Activated CD8-positive, alpha-beta memory T cell treated with anti-CD3 and anti-CD28 coated beads, Interleukin-2, amount 10 ng/mL, durations not matched to agents 7 days and 5 days (primary cell): ENCODE measurements around the gene BTBD6. TPM values are rescaled to one million over a fixed set of nuclear protein-coding genes. Genes with fewer than 3 reads are reported as not detected.

Experiments used
- ATAC-seq: fragments of 150-1000 bp; cut with Tn5 transposase; one replicate; pipeline ENCODE4 v1.10.0; 2021; ENCODE audit warnings: moderate library complexity
- CTCF ChIA-PET: fragments of 350-600 bp; sonication (Branson Sonifier 250); formaldehyde crosslinking; loops from one replicate; lab custom pipeline; 2021; ENCODE audit warnings: antibody characterized with exemption; lab: Charles Lee
- DNase-seq: peaks from one replicate; pipeline ENCODE4 v3.0.0-alpha.2; 2020
- H3K27ac Mint-ChIP-seq: one replicate; pipeline ENCODE4 v1.8.0; 2021; ENCODE audit warnings: mild to moderate bottlenecking, mixed read lengths
- H3K27me3 Mint-ChIP-seq: one replicate; pipeline ENCODE4 v1.8.0; 2021; ENCODE audit warnings: mixed read lengths
- H3K36me3 Mint-ChIP-seq: one replicate; pipeline ENCODE4 v1.8.0; 2021; ENCODE audit warnings: mild to moderate bottlenecking, mixed read lengths
- H3K4me1 Mint-ChIP-seq: one replicate; pipeline ENCODE4 v1.8.0; 2021; ENCODE audit warnings: mixed read lengths
- H3K4me3 Mint-ChIP-seq: one replicate; pipeline ENCODE4 v1.8.0; 2021; ENCODE audit warnings: mild to moderate bottlenecking, moderate library complexity, mixed read lengths
- H3K9me3 Mint-ChIP-seq: one replicate; pipeline ENCODE4 v1.8.0; 2022; ENCODE audit warnings: low read depth, mixed read lengths
- total RNA-seq, 2 experiments: library from RNA; stranded (reverse); gene quantifications; one replicate each; pipeline ENCODE4 v1.2.3, GENCODE V29; 2021

BTBD6 gene
- total RNA-seq, 2 experiments from 2014 or later = 47.1 to 49.0 TPM

GRCh38 chr14:105214324-105214915 is 33.9 kb upstream of the BTBD6 start:
- no peak overlapping the region for H3K4me3 Mint-ChIP-seq
- peaks cover 2% of the 10 kb centered on the region for H3K36me3 Mint-ChIP-seq
- H3K27ac Mint-ChIP-seq = no peak overlapping the region
- ATAC-seq (no peak), DNase-seq (no peak)
- no peaks in the 10 kb centered on the region for H3K4me1 Mint-ChIP-seq
- CTCF ChIA-PET = interaction anchor here (1.5 kb wide), 1 partner anchor 13 kb away, joined by 4 read pairs; no protein-coding TSS in a partner anchor
- H3K27me3 Mint-ChIP-seq = no peaks in the 10 kb centered on the region
- H3K9me3 Mint-ChIP-seq = no peaks in the 10 kb centered on the region

DNA sequence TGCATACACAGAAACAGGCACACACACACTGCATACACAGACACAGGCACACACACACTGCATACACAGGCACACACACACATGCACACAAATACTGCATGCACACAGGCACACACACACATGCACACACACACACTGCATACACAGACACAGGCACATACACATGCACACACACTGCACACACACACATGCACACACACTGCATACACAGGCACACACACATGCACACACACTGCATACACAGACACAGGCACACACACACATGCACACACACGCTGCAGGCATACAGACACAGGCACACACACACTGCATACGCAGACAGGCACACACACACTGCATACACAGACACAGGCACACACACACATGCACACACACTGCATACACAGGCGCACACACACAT is 32.7 kb upstream of the BTBD6 start:
- no peaks in the 10 kb centered on the region for H3K9me3 Mint-ChIP-seq
- H3K4me1 Mint-ChIP-seq = no peaks in the 10 kb centered on the region
- peaks cover 2% of the 10 kb centered on the region for H3K36me3 Mint-ChIP-seq
- no peak overlapping the region for H3K27ac Mint-ChIP-seq
- ATAC-seq (no peak), DNase-seq (no peak)
- H3K27me3 Mint-ChIP-seq = no peaks in the 10 kb centered on the region
- H3K4me3 Mint-ChIP-seq = no peak overlapping the region
- CTCF ChIA-PET = interaction anchor here (0.6 kb wide), 1 partner anchor 32 kb away, joined by 3 read pairs; the partner anchor contains the start of gene BTBD6

- no peaks in the 10 kb centered on the region for H3K4me1 Mint-ChIP-seq
- CTCF ChIA-PET = no interaction called here
- ATAC-seq (no peak), DNase-seq (no peak)
- H3K27ac Mint-ChIP-seq = no peak overlapping the region
- H3K36me3 Mint-ChIP-seq = peaks cover 2% of the 10 kb centered on the region
- H3K27me3 Mint-ChIP-seq = no peaks in the 10 kb centered on the region
- H3K4me3 Mint-ChIP-seq = no peak overlapping the region
- H3K9me3 Mint-ChIP-seq = no peaks in the 10 kb centered on the region
Observed at GRCh38 chr14:105216490-105217247, 31.7 kb upstream of the BTBD6 start.

- Mint-ChIP-seq H3K36me3 (peaks cover 4% of the 10 kb centered on the region), H3K27ac (no peak overlapping the region), H3K27me3 (no peaks in the 10 kb centered on the region), H3K4me1 (no peaks in the 10 kb centered on the region), H3K4me3 (no peak overlapping the region), H3K9me3 (no peaks in the 10 kb centered on the region)
- ATAC-seq (no peak), DNase-seq (no peak)
- CTCF ChIA-PET = no interaction called here
Observed at GRCh38 chr14:105217774-105218173, 30.6 kb upstream of the BTBD6 start.

DNA sequence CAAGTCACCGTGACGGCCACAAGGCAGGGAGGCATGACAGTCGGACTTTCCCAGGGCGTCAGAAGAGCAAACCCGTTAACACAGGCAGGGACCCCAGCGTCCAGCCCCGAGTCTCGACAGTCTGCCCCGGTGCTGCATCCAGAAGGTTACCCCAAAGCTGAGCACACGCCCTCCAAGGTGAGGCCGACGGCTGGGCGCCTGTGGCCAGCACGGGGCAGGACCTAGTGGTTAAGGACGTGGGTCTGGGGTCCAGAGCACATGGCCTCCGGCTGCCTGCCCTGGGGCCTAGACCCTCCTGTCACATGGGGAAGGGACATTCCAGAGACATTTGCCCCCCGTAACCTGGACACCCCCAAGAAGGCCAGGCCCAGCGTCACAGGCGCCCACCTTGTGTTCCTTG is 29.7 kb upstream of the BTBD6 start:
- H3K9me3 Mint-ChIP-seq = no peaks in the 10 kb centered on the region
- H3K4me1 Mint-ChIP-seq = no peaks in the 10 kb centered on the region
- peaks cover 8% of the 10 kb centered on the region for H3K36me3 Mint-ChIP-seq
- ATAC-seq = no peak
- DNase-seq = no peak
- H3K4me3 Mint-ChIP-seq = no peak overlapping the region
- H3K27me3 Mint-ChIP-seq = no peaks in the 10 kb centered on the region
- H3K27ac Mint-ChIP-seq = no peak overlapping the region
- CTCF ChIA-PET = no interaction called here

DNA sequence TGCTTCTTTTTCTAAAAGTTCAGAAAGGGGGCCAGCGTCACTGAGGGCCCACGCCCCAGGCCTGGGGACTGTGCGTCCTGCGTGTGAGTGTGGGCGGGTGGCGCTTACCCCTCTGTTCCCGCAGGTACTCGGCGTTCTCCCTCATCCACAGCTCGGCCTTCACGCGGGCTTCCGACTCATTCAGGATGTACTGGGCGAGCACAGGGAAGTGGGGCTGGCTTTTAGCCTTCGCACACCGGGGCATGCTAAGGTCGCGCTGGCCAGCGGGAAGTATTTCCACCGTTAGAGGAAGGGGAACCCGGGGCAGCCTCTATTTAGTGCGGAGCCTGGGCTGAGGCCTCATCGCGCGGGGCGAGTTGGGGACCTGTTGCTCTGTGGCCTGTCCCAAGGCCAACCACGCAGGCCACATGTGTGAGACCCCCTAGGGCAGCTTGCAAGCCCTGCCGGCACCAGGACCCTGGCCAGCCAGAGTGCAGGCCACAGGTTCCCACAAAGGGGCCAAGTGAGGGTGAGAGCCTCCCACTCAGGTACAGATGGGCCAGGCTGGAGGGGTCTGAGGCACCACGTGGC is 29.2 kb upstream of the BTBD6 start:
- H3K9me3 Mint-ChIP-seq = no peaks in the 10 kb centered on the region
- DNase-seq (no peak), ATAC-seq (no peak)
- no peak overlapping the region for H3K27ac Mint-ChIP-seq
- no peak overlapping the region for H3K4me3 Mint-ChIP-seq
- CTCF ChIA-PET = no interaction called here
- H3K4me1 Mint-ChIP-seq = no peaks in the 10 kb centered on the region
- H3K36me3 Mint-ChIP-seq = peaks cover 8% of the 10 kb centered on the region
- no peaks in the 10 kb centered on the region for H3K27me3 Mint-ChIP-seq

GRCh38 chr14:105219753-105220152 is 28.6 kb upstream of the BTBD6 start:
- Mint-ChIP-seq H3K4me1 (no peaks in the 10 kb centered on the region), H3K27me3 (no peaks in the 10 kb centered on the region), H3K27ac (no peak overlapping the region), H3K9me3 (no peaks in the 10 kb centered on the region), H3K4me3 (no peak overlapping the region), H3K36me3 (peaks cover 8% of the 10 kb centered on the region)
- DNase-seq = no peak
- ATAC-seq = no peak
- CTCF ChIA-PET = no interaction called here

- CTCF ChIA-PET = interaction anchor here (0.6 kb wide), 1 partner anchor 18 kb away, joined by 3 read pairs; no protein-coding TSS in a partner anchor
Observed at GRCh38 chr14:105220699-105221597, 27.4 kb upstream of the BTBD6 start.

GRCh38 chr14:105221598-105222178 is 26.6 kb upstream of the BTBD6 start:
- Mint-ChIP-seq H3K4me1 (no peaks in the 10 kb centered on the region), H3K9me3 (no peaks in the 10 kb centered on the region), H3K27me3 (no peaks in the 10 kb centered on the region), H3K4me3 (no peak overlapping the region), H3K27ac (no peak overlapping the region), H3K36me3 (peaks cover 12% of the 10 kb centered on the region)
- ATAC-seq (no peak), DNase-seq (no peak)
- CTCF ChIA-PET = no interaction called here

More at GRCh38 chr14:105220699-105221597, 27.4 kb upstream of the BTBD6 start:
- DNase-seq = no peak
- Mint-ChIP-seq H3K27ac (no peak overlapping the region), H3K36me3 (peaks cover 11% of the 10 kb centered on the region), H3K9me3 (no peaks in the 10 kb centered on the region), H3K4me3 (no peak overlapping the region), H3K4me1 (no peaks in the 10 kb centered on the region), H3K27me3 (no peaks in the 10 kb centered on the region)
- ATAC-seq = no peak

DNA sequence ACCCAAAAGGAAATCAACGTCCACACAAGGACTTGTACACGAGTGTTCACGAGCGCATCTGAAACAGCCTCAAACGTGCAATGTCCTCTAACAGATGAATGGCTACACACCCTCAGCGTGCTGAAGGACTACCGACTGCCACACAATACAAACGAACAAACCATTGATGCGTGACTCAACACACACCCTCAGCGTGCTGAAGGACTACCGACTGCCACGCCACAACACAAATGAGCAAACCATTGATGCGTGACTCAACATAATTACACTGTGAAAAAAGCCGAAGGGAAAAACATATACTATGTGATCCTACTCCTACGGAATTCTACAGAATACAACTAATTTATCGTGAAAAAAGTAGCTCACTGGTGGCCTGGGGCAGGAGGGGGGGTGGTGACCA is 25.1 kb upstream of the BTBD6 start:
- Mint-ChIP-seq H3K4me3 (no peak overlapping the region), H3K36me3 (peaks cover 12% of the 10 kb centered on the region), H3K4me1 (no peaks in the 10 kb centered on the region), H3K27ac (no peak overlapping the region), H3K27me3 (no peaks in the 10 kb centered on the region), H3K9me3 (no peaks in the 10 kb centered on the region)
- ATAC-seq (no peak), DNase-seq (no peak)
- CTCF ChIA-PET = interaction anchor here (1.1 kb wide), 1 partner anchor 55 kb away, joined by 3 read pairs; the partner anchor contains the start of gene JAG2

DNA sequence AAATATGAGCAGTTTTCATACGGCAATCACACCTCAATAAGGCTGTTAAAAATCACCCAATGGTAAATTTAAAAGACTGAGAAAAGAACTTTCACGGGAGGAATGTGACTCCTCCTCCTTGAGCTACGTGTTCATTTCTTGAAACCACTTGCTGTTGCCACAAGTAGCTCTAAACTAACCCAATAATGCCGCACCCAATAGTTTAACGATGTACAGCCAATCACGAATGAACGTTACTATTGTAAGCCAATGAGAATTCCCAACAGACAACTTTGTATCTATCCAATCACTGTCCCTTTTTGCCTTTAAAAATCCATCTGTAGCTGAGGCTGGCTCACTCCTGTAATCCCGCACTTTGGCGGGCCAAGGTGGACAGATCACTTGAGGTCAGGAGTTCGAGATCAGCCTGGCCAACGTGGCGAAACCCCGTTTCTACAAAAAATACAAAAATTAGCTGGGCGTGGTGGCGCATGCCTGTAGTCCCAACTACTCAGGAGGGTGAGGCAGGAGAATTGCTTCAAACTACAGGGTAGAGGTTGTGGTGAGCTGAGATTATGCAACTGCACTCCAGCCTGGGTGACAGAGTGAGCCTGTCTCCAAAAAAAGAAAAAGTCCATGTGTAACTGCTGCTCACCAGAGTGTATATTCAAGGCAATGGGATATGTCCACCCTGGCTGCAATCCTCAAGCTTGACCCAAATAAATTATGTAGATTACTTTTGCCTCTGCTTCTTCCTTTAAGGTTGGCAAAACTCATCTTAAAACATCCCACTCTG is 24.4 kb upstream of the BTBD6 start:
- no peaks in the 10 kb centered on the region for H3K4me1 Mint-ChIP-seq
- H3K4me3 Mint-ChIP-seq = no peak overlapping the region
- H3K27ac Mint-ChIP-seq = no peak overlapping the region
- DNase-seq (no peak), ATAC-seq (no peak)
- no peaks in the 10 kb centered on the region for H3K27me3 Mint-ChIP-seq
- H3K9me3 Mint-ChIP-seq = no peaks in the 10 kb centered on the region
- peaks cover 10% of the 10 kb centered on the region for H3K36me3 Mint-ChIP-seq
- CTCF ChIA-PET = interaction anchor here (1.1 to 1.2 kb wide), 3 partner anchors 55 to 128 kb away, joined by 3 to 5 read pairs (median 3); partner anchors contain the start of gene JAG2

DNA sequence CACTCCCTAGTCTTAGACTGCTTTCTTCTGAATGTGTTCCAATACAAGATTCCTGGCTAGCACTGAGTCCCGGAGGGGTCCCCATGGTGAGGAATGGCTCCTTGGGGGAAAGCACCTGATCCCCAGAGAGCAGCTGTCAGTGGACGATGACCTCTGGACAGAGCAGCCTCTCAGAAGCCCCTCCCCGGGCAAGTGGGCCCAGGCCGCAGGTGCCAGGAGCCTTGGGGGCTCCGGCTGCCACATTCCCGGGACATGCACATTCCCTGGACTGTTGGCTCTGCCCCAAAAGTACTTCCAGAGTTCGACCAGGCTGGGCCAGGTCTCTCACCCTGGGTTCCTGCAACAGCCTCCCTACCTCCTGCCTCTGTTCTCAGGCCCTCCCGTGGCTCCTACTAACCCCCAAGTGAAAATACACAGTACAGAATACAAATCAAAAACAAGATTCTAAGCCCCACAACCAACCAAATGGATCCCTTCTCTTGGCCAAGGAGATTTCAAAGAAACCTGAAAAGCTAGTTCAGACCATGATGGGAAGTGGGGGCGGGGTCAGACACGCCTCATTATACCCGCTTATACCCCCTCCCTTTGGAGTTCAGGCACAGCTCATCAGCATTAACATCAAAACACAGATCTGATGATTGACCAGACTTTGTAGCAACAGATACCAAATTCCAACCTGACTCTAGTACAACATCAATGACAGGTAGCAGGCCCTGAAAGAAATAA is 23.3 kb upstream of the BTBD6 start:
- no peak for DNase-seq
- Mint-ChIP-seq H3K27me3 (no peaks in the 10 kb centered on the region), H3K27ac (no peak overlapping the region), H3K4me3 (no peak overlapping the region), H3K36me3 (peaks cover 10% of the 10 kb centered on the region), H3K4me1 (no peaks in the 10 kb centered on the region), H3K9me3 (no peaks in the 10 kb centered on the region)
- ATAC-seq = no peak
- CTCF ChIA-PET = interaction anchor here (1.1 to 1.2 kb wide), 2 partner anchors 57 to 127 kb away, joined by 3 to 5 read pairs; no protein-coding TSS in a partner anchor
